SKM-1 treated with dmso at 0.1 percent for 144 hours (cell line): ENCODE measurements around the gene PKIG.

ENCODE experiments used
- DNase-seq: peaks from one replicate; lab custom pipeline; 2025; ENCODE audit not compliant: unreplicated experiment; lab: John Stamatoyannopoulos, UW

The PKIG gene

DNA sequence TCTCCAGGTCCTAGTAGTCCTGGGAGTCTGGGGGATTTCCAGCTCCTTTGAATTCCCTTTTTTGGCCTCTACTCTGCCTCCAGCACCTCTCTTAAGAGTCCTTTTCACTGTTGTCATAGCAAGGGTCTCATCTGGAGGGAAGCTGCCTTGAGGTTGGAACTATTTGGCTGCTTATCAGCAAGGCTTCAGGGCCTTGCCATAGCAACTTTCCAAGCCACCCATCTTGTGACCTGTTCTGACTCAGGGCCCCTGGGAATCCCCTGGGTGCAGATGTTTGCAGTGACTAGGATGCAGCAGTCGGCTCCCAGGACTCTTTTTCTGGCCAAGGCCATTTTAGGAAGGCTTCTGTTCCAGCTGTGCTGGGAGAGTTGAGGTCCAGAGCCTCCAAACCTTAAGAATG is 12.4 kb downstream of the PKIG start:
- no peak for DNase-seq

DNA sequence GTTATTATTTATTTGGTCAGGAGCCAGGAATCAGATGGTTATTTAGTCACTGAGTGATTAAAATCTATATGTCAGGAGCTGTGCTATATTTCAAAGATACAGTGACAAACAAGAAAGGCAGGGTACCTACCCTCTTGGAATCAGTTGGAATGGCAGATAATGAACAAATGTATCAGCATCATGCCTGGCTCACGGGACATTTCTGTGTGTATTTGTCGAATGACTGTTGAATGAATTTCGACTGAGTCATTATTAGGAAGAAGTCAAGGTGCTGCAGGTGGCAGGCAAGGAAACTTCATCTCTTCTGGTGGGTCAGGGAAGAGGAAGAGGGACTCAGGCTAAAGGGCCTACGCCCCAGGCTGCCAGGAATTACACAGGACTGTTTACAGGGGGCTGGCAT is 13.6 kb downstream of the PKIG start:
- no peak for DNase-seq

DNA sequence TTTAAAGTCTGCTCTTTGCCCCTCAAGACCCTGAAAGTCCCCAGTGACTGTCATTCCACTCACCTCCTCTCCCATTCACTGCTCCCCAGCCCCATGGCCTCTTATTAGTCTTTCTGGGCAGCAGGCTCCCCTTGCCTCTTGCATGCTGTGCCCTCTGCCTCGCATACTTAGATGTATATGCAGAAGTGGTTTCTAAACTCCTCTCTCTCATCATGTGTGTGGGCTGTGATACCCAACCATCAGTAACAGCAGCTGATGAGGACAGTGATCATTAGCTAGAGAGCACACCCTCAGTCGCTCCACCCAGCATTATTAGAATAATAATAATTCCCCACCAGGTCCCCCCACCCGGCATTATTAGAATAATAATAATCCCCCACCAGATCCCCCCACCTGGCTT is 14.5 kb downstream of the PKIG start:
- DNase-seq: no peak

DNA sequence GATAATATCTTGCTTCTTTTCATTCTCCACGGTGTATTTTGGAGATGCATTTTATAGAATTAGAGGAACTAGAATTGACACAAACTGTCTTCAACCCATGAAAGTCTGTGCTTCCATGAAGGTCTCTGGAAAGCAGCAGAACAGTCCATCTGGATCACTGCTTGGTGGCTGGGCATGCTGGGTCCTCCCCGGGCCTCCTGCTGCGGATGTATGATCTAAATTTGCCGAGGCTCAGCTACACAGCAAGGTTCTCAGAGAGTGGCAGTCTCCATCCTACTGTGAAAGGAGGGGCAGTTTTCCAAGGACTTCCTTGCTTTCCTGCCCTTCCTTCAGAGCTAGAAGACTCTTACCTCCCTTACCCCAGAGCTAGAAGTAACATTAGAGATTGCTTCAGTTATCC is 15.1 kb downstream of the PKIG start:
- DNase-seq: no peak

DNA sequence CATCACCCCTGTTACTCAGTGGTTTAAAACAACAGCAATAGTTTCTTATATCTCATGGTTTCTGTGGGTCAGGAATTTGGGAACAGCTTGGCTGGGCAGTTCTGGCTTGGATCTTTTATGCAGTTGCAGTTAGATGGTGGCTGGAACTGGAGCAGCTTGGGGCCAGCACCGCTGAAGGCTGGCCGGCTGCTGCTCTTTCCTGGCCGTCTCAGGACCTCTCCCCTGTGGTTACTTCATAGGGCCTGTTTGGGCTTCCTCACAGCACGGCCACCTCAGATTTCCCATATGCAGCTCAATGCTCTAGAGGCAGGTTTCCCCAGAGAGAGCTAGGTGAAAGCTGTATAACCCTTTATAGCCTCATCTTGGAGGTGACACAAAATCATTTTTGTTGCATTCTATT is 15.6 kb downstream of the PKIG start:
- DNase-seq: no peak

DNA sequence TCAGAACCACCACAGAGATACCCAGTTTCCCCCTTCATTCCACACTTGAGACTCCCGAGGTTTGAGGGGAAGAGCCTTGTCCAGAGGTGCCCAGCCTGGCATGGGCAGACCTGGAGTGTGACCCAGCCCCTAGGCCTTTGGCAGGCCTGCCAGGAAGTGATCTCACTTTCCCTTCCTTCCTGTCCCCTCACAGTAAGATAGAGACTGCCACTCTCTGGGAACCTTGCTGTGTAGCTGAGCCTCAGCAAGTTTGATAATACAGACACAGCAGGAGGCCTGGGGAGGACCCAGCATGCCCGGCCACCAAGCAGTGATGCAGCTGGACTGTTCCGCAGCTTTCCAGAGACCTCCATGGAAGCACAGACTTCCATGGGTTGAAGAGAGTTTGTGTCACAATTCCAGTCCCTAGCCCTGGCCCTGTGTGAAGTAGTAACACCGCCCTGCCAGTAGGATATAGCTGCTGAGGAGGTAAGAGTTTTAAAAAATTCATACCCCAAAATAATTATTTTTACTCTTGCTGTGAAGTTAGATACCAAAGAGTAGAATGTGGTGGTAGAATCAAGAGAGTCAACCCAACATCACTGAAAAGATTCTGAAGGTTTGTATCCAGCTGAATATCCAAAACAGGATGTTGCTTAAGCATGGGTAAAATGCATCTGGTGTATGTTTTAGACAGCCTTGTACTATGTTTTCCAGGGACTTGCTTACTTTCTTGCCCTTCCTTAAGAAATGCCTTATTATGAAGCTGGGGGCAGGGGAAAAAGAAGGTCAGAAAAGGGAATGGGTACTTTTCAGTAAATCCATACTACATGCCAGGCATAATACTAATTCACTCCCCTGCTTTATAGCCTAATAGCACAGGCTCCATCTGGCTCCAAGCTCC is 16.3 kb downstream of the PKIG start:
- peak; percentile 23 for DNase-seq

DNA sequence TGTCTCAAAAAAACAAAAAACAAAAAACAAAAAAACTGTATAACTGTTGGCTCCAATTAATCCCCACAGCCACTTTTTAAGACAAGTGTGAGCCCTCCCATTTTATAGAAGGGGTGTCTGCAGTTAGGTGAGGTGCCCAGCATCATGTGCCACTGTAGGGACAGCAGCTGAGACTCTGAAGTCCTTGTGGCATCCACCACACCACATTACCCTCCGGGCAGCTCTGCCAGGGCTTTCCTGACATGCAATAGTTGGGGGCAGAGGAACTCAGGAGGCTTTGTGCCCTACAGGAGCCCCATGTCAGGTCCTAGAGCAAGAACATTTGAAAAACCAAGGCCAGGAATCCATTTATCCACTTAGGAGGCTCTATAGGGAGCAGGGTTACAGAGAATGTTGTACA is 17.3 kb downstream of the PKIG start:
- DNase-seq: no peak

DNA sequence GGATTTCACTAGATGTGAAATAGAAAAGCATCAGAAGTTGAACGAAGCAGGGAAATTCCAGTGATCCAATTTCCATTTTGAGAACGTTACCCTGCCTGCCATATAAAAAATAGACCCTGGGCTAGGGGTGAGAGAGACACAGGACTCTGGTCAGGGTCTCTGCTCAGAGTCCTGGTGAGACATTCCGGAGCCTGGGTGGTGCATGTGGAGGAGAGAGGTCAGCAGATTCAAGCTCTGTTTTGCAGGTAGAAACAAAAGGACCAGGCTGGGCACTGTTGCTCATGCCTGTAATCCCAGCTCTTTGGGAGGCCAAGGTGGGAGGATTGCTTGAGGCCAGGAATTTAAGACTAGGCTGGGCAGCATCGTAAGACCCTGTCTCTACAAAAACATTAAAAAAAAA is 17.9 kb downstream of the PKIG start:
- DNase-seq: no peak

DNA sequence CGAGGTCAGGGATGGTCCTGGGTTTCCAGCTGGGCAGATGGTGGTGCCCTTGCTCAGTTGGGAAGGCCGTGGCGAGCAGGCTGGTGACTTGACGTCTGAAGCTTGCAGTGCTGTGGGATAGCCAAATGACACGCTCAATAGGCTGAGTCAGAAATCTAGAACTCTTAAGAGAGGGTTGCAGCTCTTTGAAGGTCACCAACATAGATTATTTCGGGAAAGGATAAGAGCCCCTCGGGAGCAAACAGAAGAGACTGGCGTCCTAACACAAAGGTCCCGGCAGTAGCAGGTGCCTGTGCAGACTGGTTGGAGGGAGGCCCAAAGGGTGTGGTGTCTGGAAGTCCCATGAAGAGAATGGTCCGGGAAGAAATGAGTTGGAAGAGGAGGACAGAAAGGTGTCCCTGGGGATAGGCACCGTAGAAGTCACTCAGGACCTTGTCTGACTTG is 18.4 kb downstream of the PKIG start:
- DNase-seq: no peak

DNA sequence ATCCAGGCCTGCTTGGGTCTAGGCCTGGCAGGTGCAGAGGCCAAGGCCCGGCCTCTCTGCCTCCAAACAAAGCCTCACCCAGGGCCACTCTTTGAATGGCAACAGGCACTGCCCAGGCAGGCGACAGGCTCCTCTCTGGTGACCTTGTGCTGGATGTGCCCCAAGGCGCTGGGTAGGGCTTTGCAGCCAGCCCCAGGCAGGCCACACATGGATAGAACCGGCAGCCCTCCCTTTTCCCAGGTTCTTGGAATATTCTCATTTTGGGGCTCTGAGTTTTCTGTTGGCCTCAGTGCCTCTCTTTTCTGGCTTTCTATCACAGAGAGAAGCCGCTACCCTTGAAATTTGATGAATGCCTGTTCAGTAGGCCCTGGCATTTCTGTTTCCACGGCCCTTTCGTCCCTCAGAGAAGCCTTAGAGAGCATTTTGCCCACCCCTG is 18.9 kb downstream of the PKIG start:
- DNase-seq: no peak

DNA sequence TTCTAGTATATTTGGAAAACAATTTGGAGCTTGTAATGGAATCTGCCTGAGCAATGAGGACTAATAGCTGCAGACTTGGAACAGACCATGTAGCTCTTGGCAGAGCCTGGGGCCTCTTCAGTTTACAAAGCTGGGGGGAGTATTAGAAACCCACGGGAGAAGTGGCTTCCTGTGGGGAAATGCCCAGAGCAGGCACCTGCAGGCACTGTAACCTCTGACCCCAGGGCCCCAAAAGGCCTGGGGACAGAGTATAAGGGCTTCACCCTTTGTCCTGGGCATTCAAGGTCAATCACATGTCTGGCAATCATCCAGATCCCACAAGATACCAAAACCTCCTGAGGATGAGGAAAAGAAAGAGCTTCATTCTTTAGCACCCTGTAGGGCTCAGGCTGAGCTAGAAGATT is 19.4 kb downstream of the PKIG start:
- no peak for DNase-seq

DNA sequence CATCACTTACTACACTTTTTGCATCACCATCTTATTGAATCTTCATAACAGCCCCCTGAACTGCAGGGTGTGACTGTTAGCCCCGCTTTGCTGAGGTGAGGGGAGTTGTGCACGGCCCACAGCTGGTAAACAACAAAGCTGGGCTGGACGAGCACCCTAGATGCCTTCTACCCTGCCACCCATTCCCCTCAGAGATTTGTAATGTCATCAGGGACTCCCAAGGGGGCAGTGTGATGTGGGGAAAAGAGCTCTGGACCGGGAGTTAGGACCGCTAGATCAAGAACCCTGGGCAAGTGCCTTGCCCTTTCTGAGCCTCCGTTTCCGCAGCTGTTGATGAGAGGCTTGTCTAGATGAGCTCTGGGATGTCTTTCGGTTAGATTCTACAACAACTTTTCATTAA is 20.9 kb downstream of the PKIG start:
- no peak for DNase-seq

DNA sequence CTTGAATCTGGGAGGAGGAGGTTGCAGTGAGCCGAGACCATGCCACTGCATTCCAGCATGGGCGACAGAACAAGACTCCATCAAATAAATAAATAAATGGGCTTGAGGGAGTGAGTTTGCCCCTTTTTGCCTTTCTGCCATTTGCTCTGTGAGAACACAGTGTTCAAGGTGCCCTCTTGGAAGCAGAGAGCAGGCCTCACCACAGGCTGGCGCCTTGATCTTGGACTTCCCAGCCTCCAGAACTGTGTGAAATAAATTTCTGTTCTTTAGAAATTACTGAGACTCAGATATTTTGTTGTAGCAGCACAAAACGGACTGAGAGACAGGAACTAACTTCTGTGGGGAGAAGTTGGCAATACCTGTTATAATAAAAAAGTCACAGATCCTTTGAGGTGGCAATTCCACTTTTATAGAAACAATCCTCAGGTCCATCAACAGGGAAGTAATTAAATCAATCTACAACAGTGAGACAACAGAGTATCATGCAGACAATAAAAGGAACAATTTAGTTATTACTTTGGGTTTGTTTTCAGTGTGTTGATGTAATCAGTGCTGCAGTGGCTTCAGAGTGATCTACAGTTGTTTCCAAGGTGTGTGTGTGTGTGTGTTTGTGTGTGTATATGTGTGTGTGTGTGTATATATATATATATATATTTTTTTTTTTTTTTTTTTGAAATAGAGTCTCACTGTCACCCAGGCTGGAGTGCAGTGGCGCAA is 24.5 kb downstream of the PKIG start:
- DNase-seq: no peak

DNA sequence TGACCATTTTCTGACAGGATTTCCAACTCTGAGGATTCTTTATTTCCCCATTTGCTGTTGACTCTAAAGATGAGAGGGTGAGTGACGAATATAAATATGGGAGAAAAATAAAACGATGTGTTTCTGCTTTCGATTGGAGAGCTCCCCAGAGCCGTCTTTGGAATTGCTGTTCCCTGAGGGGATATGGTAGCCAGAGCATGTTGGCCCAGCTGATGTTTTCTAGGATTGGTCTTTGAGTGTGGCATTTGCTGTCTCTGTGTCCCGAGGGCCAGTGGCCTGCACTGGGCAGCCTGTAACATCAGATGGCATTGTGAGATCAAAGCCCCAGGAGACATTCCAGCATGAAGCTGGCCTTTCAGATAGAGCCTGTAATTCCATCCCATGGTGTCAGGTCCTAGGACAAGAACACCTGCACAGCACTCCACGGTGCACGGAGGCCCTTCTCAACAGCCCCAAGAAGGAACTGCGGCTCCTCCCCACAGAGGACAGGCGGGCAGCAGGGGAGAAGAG is 26.7 kb downstream of the PKIG start:
- DNase-seq: no peak

DNA sequence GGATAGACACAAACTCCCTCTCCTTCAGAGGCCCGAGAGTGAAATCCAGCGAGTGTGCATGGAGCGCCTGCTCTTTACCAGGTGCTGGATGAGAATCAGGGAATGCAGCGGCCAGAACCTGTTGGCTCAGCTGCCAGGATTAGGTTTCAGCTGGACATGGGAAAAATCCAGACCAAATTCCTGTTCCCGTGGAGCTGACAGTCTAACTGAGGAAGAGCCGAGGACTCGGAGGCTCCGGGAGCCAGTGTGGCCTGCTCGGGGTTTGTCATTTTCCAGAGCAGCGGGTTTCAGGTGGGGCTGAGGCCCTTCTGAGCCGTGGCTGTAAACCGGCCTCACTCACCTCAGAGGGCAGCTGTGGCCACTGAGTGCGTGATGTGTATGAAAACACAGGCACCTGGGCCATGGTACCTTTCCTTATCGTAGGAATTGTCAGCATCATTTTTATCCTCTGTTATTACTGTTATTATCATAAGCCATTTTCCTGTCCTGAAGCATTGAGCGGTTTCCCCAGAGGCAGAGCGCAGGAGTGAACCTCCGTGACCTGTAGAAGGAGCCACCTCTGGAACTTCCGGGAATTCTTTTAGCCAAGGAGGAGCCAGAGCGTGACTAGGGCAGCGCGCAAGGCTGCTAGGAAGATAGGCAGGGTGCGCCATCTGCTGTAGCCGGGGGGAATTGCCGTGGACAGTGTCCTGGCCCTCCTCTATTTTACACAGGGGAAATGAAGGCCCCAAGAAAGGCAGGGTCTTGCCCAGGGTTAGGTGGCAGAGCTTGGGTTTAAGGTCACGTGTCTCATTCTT is 27.3 kb downstream of the PKIG start:
- peak; percentile 77 for DNase-seq

DNA sequence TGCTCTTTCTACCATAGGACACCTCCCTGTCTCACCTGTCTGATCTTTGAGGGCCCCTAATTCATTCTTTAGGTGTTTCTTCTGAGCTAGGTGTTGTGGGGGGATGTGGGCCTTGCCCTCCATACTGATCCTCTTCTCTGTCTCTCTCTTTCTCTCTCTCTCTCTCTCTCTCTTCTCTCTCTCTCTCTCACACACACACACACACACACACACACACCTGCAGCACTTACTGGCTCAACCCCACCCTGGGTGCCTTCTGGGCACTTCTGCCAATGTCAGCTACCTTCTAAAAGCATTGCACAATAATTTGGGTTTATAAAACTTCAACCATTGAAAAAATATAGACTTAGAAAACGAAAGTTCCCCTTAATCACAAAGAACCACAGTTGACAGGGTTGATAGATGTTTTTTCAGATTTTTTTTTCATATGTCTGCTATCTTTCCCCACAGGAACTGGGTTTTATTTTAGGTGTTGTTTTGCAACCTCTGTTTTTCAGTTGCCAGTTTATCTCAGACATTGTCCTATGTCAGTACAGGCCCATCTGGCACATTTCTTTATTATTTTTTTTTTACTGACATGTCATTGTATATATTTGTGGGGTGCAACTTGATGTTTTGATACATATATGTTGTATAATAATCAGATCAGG is 28.1 kb downstream of the PKIG start:
- DNase-seq: peak; percentile 19

DNA sequence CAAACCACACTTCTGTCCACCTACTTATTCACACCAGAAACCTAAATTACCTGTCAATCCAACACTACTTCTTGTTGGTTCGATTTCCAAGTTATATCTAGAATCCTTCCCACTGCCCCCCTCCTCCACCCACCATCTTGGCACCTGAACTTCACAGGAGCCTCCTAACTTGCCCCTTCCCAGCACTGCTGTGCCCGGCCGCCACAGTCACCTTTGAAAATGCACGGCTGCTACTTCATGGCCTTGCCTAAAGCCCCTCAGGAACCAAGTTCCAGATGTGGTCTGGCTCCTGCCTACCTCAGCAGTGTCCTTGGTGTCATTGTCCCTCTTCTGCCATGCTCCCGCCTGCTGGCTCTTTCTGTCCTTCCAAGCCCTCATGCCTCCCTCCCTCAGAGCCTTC is 31.2 kb downstream of the PKIG start:
- DNase-seq: no peak

DNA sequence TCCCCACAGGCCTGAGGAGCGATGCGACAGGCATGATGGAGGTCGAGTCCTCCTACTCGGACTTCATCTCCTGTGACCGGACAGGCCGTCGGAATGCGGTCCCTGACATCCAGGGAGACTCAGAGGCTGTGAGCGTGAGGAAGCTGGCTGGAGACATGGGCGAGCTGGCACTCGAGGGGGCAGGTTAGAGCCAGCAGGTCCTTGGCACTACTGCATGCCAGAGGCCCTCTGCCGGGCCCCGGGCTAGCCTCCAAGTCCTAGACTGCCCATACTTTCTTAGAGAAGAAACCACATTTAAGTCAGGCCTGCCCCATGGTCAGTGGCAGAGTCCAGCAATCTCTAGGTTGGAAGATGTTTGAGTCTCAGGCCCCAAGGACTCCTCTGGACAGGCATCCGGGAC is 32.1 kb downstream of the PKIG start:
- DNase-seq: no peak

DNA sequence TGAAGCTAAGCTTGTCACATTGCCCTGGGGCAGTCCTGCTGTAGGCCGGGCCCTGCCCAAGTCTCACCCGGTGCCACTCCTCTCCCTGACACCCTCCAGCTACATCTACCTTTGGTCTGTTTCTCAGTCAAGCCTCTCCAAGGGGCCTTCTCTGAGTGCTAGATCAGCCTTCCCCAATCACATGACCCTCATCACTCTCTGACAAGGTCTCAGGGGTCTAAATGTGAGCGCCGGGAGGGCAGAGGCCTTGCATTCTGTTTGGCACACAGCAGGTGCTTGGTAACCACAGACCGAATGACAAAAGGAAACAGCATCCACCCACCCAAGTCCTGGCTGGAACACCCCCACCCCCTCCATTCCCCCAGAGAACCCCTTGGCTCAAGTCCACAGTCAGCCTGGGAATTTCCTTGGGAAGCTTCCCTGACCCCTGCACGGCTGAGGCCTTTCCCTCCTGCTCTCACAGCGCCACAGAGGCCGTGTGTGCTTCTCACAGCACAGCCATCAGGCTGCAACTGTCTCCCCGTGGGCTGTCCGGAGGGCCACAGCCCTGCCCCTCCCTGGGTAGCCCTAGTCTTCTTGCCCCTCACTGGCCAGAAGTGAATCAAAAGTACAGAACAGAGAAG is 32.9 kb downstream of the PKIG start:
- DNase-seq: no peak

DNA sequence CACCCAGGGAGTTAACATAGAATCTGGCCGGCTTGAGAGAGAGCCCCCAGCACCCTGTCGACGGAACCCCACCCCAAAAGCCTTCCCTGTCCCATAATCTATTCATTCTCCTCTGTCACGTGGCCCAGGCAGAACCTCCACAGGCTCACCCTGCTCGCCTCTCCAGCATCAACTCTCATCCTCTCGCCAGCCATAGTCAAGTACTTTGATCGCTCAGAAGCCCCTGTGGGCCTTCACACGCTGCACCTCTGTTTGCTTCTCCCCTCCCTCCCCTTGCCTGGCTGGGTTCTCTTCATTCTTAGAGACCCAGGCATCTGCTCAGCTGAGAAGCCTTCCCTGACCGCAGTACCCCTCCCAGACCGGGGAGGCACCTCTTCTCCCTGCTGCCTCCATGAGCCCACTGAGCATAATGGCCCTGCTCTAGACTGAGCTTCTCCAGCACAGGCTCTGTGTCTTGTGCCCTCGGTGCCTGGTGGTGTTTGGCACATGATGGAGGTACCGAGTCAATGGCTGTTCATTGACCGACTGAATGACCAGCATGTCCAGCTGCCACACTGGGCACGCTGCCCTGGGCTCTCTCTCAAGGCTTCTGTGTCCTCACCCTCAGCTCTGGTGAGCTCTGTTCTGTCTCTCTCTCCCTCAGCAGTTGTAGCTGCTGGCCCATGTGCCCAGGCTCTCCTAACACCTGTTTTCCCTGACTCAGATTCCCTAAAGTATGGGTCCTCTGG is 33.7 kb downstream of the PKIG start:
- DNase-seq: no peak
